BJ (cell line): ENCODE measurements around the gene KLC3. TPM values are rescaled to one million over a fixed set of nuclear protein-coding genes. Genes with fewer than 3 reads are reported as not detected.

Experiments
- CTCF ChIA-PET: fragments of 350-600 bp; formaldehyde crosslinking; extraction: SDS; loops from one replicate; lab custom pipeline; 2021; ENCODE audit warnings: antibody characterized with exemption, inconsistent platforms; lab: Yijun Ruan, JAX
- POLR2A ChIA-PET: fragments of 300-600 bp; sonication (Branson Sonifier 250); formaldehyde crosslinking; extraction: SDS; loops from one replicate; lab custom pipeline; 2021; ENCODE audit warnings: antibody characterized with exemption; lab: Charles Lee
- DNase-seq: peaks from one replicate; pipeline ENCODE4 v3.0.0-alpha.2; 2011; ENCODE audit warnings: low read depth
- H3K27me3 ChIP-seq: 2 replicates; pipeline ENCODE4 v1.6.0; 2011; ENCODE audit warnings: low read length; ENCODE audit not compliant: control insufficient read depth, insufficient read depth
- H3K36me3 ChIP-seq: 2 replicates; pipeline ENCODE4 v1.5.1; 2011; ENCODE audit warnings: low read length; ENCODE audit not compliant: control insufficient read depth, insufficient read depth
- H3K4me3 ChIP-seq: 2 replicates; pipeline ENCODE4 v1.5.1; 2011; ENCODE audit warnings: low read depth, mild to moderate bottlenecking, control low read depth, low read length
- CTCF ChIP-seq: IDR thresholded peaks from 2 replicates; pipeline ENCODE4 v1.5.1; 2011; ENCODE audit warnings: low read depth, mild to moderate bottlenecking, control low read depth, inconsistent platforms, low read length, moderate library complexity; ENCODE audit not compliant: insufficient read depth
- polyA plus RNA-seq: library from polyadenylated mRNA; depleted of rRNA; stranded (reverse); fragments of >200 nt; gene quantifications from 2 replicates; pipeline ENCODE4 v1.2.3, GENCODE V29; 2011

KLC3 gene
- polyA plus RNA-seq, 1 experiment = 0.09 TPM

- Histone ChIP-seq H3K36me3 (no peaks in the 10 kb centered on the region), H3K4me3 (no peak overlapping the region), H3K27me3 (peaks cover 6% of the 10 kb centered on the region; the same call in 1 of the 2 replicates)
- no peak for DNase-seq
- ChIA-PET CTCF (no interaction called here), POLR2A (no interaction called here)
- TF ChIP-seq CTCF = no peak
These were observed 2.4 kb downstream of the KLC3 start for GRCh38 chr19:45342911-45343310.

GRCh38 chr19:45344621-45345505 lies 4.3 kb downstream of the KLC3 start:
- no peak for TF ChIP-seq CTCF
- no peak for DNase-seq
- ChIA-PET POLR2A (no interaction called here), CTCF (interaction anchor here (0.6 to 0.8 kb wide), 2 partner anchors 70 to 134 kb away, joined by 3 to 4 read pairs; no protein-coding TSS in a partner anchor)
- Histone ChIP-seq H3K4me3 (no peak overlapping the region), H3K27me3 (peaks cover 6% of the 10 kb centered on the region; the same call in 1 of the 2 replicates), H3K36me3 (no peaks in the 10 kb centered on the region)

- ChIA-PET POLR2A (no interaction called here), CTCF (interaction anchor here (0.6 kb wide), 1 partner anchor 69 kb away, joined by 3 read pairs; no protein-coding TSS in a partner anchor)
- Histone ChIP-seq H3K4me3 (no peak overlapping the region), H3K36me3 (no peaks in the 10 kb centered on the region; the same call in 1 of the 2 replicates), H3K27me3 (0 out of 2 replicates have a peak, but pooled peaks cover 4% of the 10 kb centered on the region)
- no peak for TF ChIP-seq CTCF
- DNase-seq = no peak
These were observed 4.9 kb downstream of the KLC3 start for GRCh38 chr19:45345506-45345860.

- Histone ChIP-seq H3K36me3 (peaks cover 4% of the 10 kb centered on the region), H3K4me3 (no peak overlapping the region), H3K27me3 (no peaks in the 10 kb centered on the region)
- CTCF ChIA-PET = interaction anchor here (5.1 kb wide), 1 partner anchor 9 kb away, joined by 31 read pairs; no protein-coding TSS in a partner anchor
- POLR2A ChIA-PET = no interaction called here
- DNase-seq = no peak
- TF ChIP-seq CTCF = no peak
These were observed 5.9 kb downstream of the KLC3 start for GRCh38 chr19:45346449-45346848.

GRCh38 chr19:45347570-45348366 lies 7.2 kb downstream of the KLC3 start:
- no peak for DNase-seq
- H3K27me3 ChIP-seq = no peaks in the 10 kb centered on the region
- CTCF ChIA-PET = interaction anchor here (5.1 kb wide), 1 partner anchor 10 kb away, joined by 31 read pairs; no protein-coding TSS in a partner anchor
- TF ChIP-seq CTCF = no peak
- POLR2A ChIA-PET = no interaction called here
- H3K36me3 ChIP-seq = peaks cover 7% of the 10 kb centered on the region
- no peak overlapping the region for H3K4me3 ChIP-seq
